DND-41 (cell line): ENCODE measurements around the gene CTIF.

Source experiments
- CTCF ChIP-seq: IDR thresholded peaks from 2 replicates; pipeline ENCODE4 v1.5.1; 2012; ENCODE audit warnings: borderline replicate concordance, low read length, moderate library complexity, mild to moderate bottlenecking; ENCODE audit not compliant: poor library complexity, severe bottlenecking; ENCODE audit errors: extremely low read depth
- EZH2 ChIP-seq: IDR thresholded peaks from 3 replicates; pipeline ENCODE4 v1.6.1; 2012; ENCODE audit warnings: borderline replicate concordance, low read depth, mild to moderate bottlenecking, moderate library complexity, low read length, inconsistent platforms; ENCODE audit not compliant: severe bottlenecking

- TF ChIP-seq CTCF (no peak), EZH2 (no peak)
Observed at GRCh38 chr18:48597671-48598070, 58.8 kb downstream of the CTIF start.
